GM10266 (cell line): Measurements from ENCODE around the gene APOBEC3H.

Experiments used
- DNase-seq: peaks from one replicate; pipeline ENCODE4 v3.0.0; 2012; ENCODE audit errors: extremely low spot score
- TF ChIP-seq, protein P1 (sequence below): IDR thresholded peaks from 2 replicates; pipeline ENCODE4 v1.5.1; 2012; ENCODE audit warnings: mild to moderate bottlenecking, low read depth; ENCODE audit not compliant: control insufficient read depth, insufficient read depth; ENCODE audit errors: missing control alignments

The APOBEC3H gene

DNA sequence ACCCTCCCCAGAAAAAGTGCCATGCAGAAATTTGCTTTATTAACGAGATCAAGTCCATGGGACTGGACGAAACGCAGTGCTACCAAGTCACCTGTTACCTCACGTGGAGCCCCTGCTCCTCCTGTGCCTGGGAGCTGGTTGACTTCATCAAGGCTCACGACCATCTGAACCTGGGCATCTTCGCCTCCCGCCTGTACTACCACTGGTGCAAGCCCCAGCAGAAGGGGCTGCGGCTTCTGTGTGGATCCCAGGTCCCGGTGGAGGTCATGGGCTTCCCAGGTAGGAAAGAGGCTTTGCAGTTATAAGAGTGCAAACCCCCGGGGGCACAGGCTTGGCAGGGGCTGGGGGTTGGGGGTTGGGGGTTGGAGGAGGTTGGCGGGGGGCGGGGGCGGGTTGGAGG, 4.2 kb downstream of the APOBEC3H start:
- TF ChIP-seq, protein P1, sequence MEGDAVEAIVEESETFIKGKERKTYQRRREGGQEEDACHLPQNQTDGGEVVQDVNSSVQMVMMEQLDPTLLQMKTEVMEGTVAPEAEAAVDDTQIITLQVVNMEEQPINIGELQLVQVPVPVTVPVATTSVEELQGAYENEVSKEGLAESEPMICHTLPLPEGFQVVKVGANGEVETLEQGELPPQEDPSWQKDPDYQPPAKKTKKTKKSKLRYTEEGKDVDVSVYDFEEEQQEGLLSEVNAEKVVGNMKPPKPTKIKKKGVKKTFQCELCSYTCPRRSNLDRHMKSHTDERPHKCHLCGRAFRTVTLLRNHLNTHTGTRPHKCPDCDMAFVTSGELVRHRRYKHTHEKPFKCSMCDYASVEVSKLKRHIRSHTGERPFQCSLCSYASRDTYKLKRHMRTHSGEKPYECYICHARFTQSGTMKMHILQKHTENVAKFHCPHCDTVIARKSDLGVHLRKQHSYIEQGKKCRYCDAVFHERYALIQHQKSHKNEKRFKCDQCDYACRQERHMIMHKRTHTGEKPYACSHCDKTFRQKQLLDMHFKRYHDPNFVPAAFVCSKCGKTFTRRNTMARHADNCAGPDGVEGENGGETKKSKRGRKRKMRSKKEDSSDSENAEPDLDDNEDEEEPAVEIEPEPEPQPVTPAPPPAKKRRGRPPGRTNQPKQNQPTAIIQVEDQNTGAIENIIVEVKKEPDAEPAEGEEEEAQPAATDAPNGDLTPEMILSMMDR: no peak
- DNase-seq: no peak

DNA sequence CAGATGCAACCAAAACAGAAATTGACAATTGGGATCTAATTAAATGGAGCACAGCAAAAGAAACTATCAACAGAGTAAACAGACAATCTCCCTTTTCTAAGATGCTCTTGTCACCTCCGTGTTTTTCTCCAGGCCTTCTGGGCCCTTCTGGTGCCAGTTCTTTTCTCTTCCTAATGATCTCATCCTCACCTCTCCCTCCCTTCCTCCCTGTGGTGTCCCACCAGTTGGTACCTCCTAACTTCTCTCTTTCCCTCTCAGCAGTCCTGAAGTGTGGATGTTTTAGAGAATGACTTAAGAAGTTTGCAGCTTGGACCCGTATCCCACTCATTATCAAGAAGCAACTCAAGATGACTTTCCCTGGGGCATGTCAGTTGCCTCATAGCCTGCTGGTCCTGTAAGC, 6.4 kb downstream of the APOBEC3H start:
- no peak for DNase-seq
- TF ChIP-seq, protein P1: no peak

DNA sequence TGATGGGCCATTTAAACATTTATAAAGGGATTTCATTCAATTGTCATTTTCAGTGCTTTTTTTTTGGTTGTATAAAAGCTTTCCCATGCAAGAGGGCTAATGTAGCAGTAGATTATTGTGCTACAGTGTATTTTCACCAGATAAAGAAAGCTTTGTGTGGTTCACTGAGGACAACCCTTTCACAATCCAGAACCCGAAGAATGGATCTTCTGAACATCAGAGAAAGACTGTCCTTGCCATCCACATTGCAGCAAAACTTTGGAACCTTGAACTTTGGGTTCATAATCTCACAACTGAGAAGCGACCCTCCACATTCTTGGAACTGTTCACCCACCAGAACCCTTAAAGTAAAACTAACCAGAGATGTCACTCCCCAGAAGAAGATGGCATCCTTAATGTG, 9.3 kb downstream of the APOBEC3H start:
- no peak for DNase-seq
- TF ChIP-seq, protein P1: no peak

DNA sequence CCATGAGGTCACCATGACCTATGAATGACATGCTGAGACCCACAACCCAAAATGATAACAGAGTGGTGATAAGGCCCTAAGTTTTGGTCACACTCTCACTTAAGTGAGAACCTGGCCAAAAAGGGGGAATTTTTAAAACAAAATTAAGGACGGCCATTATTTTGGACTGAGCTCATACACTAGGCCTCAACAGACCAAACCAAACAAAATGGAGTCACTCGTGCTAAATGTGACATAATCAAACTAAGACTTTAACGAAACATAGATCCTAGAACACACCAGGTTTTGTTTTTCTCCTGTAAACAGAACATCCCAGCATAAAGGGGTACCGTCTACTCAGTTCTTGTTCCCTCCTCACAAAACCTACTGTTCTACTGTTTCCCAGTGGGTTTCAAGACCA, 11.4 kb downstream of the APOBEC3H start:
- TF ChIP-seq, protein P1: no peak
- DNase-seq: no peak

DNA sequence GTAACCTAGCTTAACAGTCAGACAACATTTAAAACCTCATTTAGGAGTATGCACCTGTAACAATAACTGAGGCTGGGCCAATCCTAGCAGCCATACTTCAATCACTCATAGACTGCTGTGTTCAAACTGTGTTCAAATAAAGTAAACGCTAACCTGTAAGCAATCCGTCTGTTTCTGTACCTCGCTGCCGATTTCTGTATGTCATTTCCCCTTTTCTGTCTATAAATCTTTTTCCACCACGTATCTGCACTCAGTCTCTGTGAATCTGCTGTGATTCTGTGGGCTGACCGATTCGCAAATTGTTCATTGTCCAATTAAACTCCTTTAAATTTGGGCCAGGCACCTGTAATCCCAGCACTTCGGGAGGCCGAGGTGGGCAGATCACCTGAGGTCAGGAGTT, 12.3 kb downstream of the APOBEC3H start:
- DNase-seq: no peak
- TF ChIP-seq, protein P1: no peak

DNA sequence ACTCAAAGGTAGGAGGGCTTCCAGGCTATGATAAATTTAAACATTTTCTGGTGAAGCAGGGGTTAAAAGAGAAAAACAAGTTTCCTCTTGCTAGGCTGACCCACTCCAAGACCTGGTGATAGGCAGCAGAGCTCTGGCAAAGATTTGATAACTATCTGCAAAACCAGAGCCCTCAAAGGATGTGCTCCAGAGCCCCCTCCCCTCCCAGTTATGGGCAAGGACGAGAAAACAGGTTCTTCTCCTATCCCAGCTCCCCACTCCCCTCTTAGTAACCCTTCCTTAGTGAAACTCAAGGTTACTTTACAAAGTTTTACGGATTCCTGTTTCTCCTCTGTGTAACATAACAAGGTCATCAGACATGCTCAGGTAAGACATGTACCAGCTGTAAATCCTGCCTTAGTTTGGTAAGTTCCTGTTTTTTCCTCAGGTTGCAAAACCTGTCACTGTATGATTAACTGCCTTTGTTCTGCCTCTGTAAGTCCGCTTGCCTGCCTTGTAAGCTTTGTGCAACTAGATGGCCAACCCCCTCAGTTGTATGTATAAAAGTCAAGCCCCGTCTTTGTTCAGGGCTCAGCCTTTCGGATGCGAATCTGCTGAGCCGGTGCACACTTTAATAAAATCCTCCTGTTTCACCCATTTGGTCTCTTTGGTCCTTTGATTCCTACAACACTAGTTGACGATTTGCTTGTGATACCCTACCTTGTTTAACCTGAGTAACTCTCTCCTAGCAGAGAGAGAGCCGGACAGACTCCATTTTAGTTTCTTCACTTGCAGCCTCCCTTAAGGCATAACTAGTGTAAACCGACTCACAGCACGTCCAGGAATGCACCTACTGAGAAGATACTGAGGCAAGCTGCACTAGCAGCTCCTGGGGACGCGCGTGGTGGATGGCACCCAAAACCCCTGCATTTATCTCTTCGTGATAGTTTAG, 13.9 kb downstream of the APOBEC3H start:
- no peak for DNase-seq
- TF ChIP-seq, protein P1: no peak

DNA sequence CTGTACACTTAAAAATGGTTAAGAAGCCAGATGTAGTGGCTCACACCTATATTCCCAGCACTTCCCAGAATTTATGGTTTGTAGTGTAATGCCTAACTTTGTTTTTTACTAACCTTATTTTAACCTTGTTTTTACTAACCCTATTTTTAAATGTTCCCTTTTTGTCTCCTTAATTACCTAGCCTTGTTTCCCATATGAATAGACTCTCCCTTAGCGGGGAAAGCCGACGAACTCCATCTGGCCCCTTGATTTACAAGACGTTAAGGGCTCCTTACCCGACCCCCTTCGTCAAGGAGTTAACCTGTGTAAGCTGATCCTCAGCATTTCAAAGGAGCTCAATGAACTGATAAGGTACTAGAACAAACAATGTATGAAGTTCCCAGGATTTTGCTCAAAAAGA, 17.1 kb downstream of the APOBEC3H start:
- no peak for DNase-seq
- TF ChIP-seq, protein P1: no peak
